Ovary (tissue), 9 donors: ENCODE results near the gene RASGRF2. TPM values are rescaled to one million over a fixed set of nuclear protein-coding genes. Genes with fewer than 3 reads are reported as not detected.
A peak's percentile ranks its signal among the peaks of the same experiment; 100 is the strongest.

ENCODE experiments used
- DNase-seq, 5 donors: peaks; one replicate each; pipeline ENCODE4 v3.0.0-alpha.2; 2019 to 2020
- H3K27ac ChIP-seq, 2 donors: fragments of 200-600 bp; one replicate each; pipeline versions ENCODE4 v1.5.1 to v1.8.0; 2019 to 2022
- H3K27me3 ChIP-seq: fragments of 200-600 bp; one replicate; pipeline ENCODE4 v1.8.0; 2022
- H3K36me3 ChIP-seq: fragments of 200-600 bp; sonication (generic); one replicate; pipeline ENCODE4 v1.5.1; 2019
- H3K4me1 ChIP-seq: one replicate; pipeline ENCODE4 v1.8.1; 2013; ENCODE audit warnings: mild to moderate bottlenecking, moderate library complexity; ENCODE audit not compliant: insufficient read depth
- H3K4me3 ChIP-seq: fragments of 200-600 bp; sonication (generic); one replicate; pipeline ENCODE4 v1.5.1; 2017
- H3K9me3 ChIP-seq, 2 donors: fragments of 200-600 bp in 1 of 2; sonication (generic) in 1 of 2; one replicate each; pipeline versions ENCODE4 v1.5.1 to v1.8.1; 2013 to 2019; ENCODE audit warnings: mild to moderate bottlenecking in 1 of 2, moderate library complexity in 1 of 2
- CTCF ChIP-seq, 3 donors: fragments of 450-650 bp in 2 of 3; fragments of 200-600 bp in 1 of 3; IDR thresholded peaks; one replicate each; pipeline versions ENCODE4 v1.5.1 to v1.8.0; 2016 to 2022; ENCODE audit warnings: antibody characterized with exemption in 3 of 3, mild to moderate bottlenecking in 1 of 3
- EP300 ChIP-seq: sonication (generic); formaldehyde crosslinking; IDR thresholded peaks from one replicate; pipeline ENCODE4 v1.6.1; 2017; ENCODE audit warnings: antibody characterized with exemption
- POLR2A ChIP-seq: fragments of 450-650 bp; IDR thresholded peaks from one replicate; pipeline ENCODE4 v1.6.1; 2017; ENCODE audit warnings: antibody characterized with exemption, mild to moderate bottlenecking, moderate library complexity
- WGBS, 3 donors: extraction: QIAGEN DNeasy Blood & Tissue Kit in 1 of 3; methylation state at CpG; one replicate each; pipeline versions ENCODE4 v1.1.5 to v1.1.7; 2013 to 2017; 5-methylcytosine and 5-hydroxymethylcytosine counted together
- intact Hi-C, 4 donors: fragments of 100-400 bp; cut with DNase I; formaldehyde crosslinking; loops; one replicate each; pipeline versions ENCODE4 v1.11.0 to v1.15.1; 2022 to 2023
- polyA plus RNA-seq, 2 donors: library from polyadenylated mRNA; stranded (reverse); fragments of 200-250 nt in 1 of 2; fragments of 350-450 nt in 1 of 2; fragmentation: Illumina TruSeq in 1 of 2; extraction: RNeasy Lipid Tissue Mini Kit (QIAGEN cat#74804) in 1 of 2; gene quantifications; one replicate each; pipeline ENCODE4 v1.2.3, GENCODE V29; 2013 to 2014
- total RNA-seq, 7 donors: library from RNA; depleted of rRNA in 2 of 7; stranded (reverse); fragments of >200 nt in 2 of 7; fragmentation: NEBNext Ultra II Directional in 3 of 7; extraction: Animal tissue kit (Norgen Biotek cat#: 25700) in 3 of 7; gene quantifications; one replicate each; pipeline versions ENCODE4 v1.1.0 to v1.2.4, GENCODE V29; 2016 to 2023
- donor health status: DM: no; HTN: no; CAD: no; lungs with moderate emphysema.
- donor health status: DM: no; HTN: no; CAD: no.
- donor health status: Bipolar disorder and iron deficiency.
- donor health status: DM: yes; HTN: yes; CAD: no.
- donor health status: DM: no; HTN: no; CAD: no.
- donor health status: DM: yes; HTN: yes; CAD: no.

RASGRF2 gene
- total and polyA plus RNA-seq, 9 donors = 8.6 to 55.1 (median 23.0) TPM

DNA sequence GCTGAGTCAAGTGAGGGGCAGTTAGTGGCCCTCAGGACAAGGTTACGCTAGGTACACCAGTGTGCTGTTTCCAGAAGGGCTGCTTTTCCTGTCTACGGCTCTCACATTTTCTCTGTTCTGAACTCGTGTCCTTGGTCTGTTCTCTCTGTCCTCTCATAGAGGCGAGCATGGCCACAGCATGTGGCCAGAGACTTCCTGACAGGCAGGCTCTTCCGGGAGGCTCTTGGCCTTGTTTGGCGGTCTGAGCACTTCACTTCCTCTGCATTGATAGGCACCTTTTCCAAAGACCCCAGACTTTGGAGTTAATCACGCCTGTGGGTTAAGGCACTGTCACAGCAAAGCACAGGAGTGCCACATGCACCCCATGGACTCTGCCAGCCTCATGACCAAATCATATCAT lies 274.1 kb downstream of the RASGRF2 start:
- no peaks in the 10 kb centered on the region for H3K9me3 ChIP-seq
- H3K27ac ChIP-seq = peak overlapping the region; percentile 10 to 90
- peak in 1 of 5 donors; percentile 30 for DNase-seq
- TF ChIP-seq EP300 = no peak
- TF ChIP-seq POLR2A = no peak
- no peak for TF ChIP-seq CTCF (IDR thresholded peaks at IDR 0.05)
- 54 to 62% (median 58%) methylated on average over 7 of the region's 7 CpGs for WGBS, 3 donors
- H3K27me3 ChIP-seq = no peaks in the 10 kb centered on the region
- H3K36me3 ChIP-seq = no peaks in the 10 kb centered on the region
- no peak overlapping the region for H3K4me3 ChIP-seq
- peaks cover 24% of the 10 kb centered on the region for H3K4me1 ChIP-seq
- intact Hi-C loops = loop anchor here in 1 of 4 donors (10.0 kb wide), 1 partner anchor 61 kb away; no protein-coding TSS in a partner anchor

GRCh38 chr5:81234801-81235200 lies 274.6 kb downstream of the RASGRF2 start:
- Histone ChIP-seq H3K4me1 (peaks cover 24% of the 10 kb centered on the region), H3K36me3 (no peaks in the 10 kb centered on the region), H3K27ac (peak overlapping the region; percentile 10 to 90), H3K27me3 (no peaks in the 10 kb centered on the region), H3K4me3 (no peak overlapping the region), H3K9me3 (no peaks in the 10 kb centered on the region)
- no peak for TF ChIP-seq POLR2A
- no peak for TF ChIP-seq CTCF (IDR thresholded peaks at IDR 0.05)
- no peak for TF ChIP-seq EP300
- intact Hi-C loops = loop anchor here in 1 of 4 donors (10.0 kb wide), 1 partner anchor 60 kb away; no protein-coding TSS in a partner anchor
- 46 to 61% (median 59%) methylated on average over 3 of the region's 3 CpGs for WGBS, 3 donors
- DNase-seq = peak in 2 of 5 donors; percentile 29 to 30

DNA sequence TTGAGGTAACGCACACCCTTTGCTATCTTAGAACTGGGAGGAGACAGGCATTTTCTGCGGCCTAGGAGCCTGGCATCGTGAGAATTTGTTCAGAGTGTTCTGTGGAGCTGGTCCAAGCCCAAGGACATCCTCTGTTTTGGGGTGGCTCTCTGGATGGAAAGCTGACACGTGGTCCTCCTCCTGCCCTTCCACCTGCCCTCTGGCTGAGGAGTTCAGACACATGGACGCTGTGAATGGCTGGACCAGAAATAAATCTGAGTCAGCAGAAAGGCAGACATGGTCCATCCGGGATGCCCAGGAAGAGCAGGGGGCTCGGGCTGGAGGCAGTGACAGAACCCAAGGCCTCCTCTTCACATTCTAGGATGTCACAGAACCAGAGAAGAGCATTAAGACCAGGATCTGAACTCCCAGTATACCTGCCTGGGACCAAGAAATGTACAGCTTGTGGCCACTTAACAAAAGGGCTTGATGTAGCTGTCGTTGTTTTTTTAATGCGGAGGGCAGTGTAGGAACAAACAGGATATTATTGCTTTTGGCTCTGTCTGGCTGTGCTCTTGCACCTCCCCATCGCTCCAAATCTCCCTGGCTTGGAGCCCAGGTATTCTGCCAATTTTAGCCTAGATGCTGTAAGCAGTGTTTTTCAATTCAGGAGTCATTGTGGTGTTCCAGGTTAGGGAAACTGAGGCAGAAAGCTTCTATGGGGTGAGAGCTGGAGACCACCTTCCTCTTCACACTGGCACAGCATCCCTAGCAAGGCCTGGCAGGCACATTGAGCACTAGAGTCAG lies 275.3 kb downstream of the RASGRF2 start:
- DNase-seq = peak; percentile 54 to 77 (median 71)

DNA sequence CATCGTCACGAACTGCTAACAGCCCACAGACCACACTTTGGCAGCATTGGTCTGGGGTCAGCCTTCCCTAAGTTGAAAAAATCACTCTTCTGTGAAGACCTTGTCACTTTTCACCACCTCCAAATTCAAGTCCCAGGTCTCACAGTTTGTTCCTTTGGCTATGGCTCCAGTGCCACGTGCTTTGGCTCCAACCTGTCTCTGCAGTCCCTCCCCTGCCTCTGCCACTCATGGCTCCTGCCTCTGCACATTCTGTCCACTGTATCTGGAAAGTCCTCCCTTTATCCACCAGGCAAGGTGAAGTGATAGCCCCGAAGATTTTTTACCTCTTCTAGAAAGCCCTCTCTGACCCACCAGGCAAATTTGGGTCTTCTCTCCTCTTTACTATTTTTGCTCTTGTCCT lies 278.3 kb downstream of the RASGRF2 start:
- Histone ChIP-seq H3K9me3 (no peaks in the 10 kb centered on the region), H3K4me1 (peaks cover 25% of the 10 kb centered on the region), H3K27me3 (no peaks in the 10 kb centered on the region), H3K4me3 (no peak overlapping the region), H3K27ac (no peak overlapping the region), H3K36me3 (no peaks in the 10 kb centered on the region)
- WGBS, 3 donors = 90 to 94% (median 93%) methylated on average over 4 of the region's 4 CpGs
- no peak for TF ChIP-seq POLR2A
- no peak for TF ChIP-seq CTCF (IDR thresholded peaks at IDR 0.05)
- intact Hi-C loops = loop anchor here in 1 of 4 donors (10.0 kb wide), 1 partner anchor 56 kb away; no protein-coding TSS in a partner anchor
- no peak for DNase-seq

More for the DNA sequence above, 275.3 kb downstream of the RASGRF2 start:
- intact Hi-C loops = loop anchor here in 1 of 4 donors (10.0 kb wide), 1 partner anchor 59 kb away; no protein-coding TSS in a partner anchor
- 16 to 27% (median 21%) methylated on average over 10 of the region's 10 CpGs for WGBS, 3 donors
- Histone ChIP-seq H3K36me3 (no peaks in the 10 kb centered on the region), H3K4me1 (peaks cover 24% of the 10 kb centered on the region), H3K27ac (peak overlapping the region; percentile 7 to 90), H3K9me3 (no peaks in the 10 kb centered on the region), H3K27me3 (no peaks in the 10 kb centered on the region), H3K4me3 (no peak overlapping the region)
- no peak for TF ChIP-seq POLR2A
- no peak for TF ChIP-seq CTCF (IDR thresholded peaks at IDR 0.05)
- no peak for TF ChIP-seq EP300
